NCI-H2171 treated with DMSO at 0.1 percent for 48 hours (cell line): ENCODE data around the gene OBP2A.
"Not testable (repeated sequence)": the region's sequence is repeated elsewhere in the genome, so short reads cannot be mapped to it uniquely, and the experiment has no call there.

Source experiments
- DNase-seq: peaks from one replicate; lab custom pipeline; 2025; lab: John Stamatoyannopoulos, UW

OBP2A gene, protein sequence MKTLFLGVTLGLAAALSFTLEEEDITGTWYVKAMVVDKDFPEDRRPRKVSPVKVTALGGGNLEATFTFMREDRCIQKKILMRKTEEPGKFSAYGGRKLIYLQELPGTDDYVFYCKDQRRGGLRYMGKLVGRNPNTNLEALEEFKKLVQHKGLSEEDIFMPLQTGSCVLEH

DNA sequence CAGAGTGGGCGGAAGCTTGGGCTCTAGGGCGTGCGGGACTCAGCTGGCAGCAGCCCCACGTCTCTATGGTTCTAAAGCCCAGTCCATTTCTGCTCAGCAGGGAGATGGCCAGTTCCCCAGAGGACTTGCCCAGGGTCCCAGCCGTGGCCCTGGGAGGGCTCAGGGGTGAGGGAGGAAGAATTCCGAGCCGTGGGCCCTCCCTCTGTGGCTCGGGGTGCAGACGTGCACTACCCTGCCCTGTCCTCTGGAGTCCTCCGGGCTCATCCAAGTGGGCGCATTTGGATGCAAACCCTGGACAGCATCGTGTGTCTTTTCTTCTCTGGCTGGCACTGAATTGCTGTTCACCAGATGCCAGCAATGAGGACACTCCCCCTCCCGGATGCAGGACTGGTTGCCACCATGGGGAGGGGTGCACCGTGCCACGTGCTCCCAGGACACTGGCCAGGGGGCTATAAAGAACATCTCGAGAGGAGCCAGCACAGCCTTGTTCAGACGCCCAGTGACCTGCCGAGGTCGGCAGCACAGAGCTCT, at the start of gene OBP2A:
Gene OBP2A (plus strand): TSS at position 481 of the 531 bp plus-strand sequence. CDS start 55 bp downstream, outside the sequence.
- DNase-seq = not testable (repeated sequence)

DNA sequence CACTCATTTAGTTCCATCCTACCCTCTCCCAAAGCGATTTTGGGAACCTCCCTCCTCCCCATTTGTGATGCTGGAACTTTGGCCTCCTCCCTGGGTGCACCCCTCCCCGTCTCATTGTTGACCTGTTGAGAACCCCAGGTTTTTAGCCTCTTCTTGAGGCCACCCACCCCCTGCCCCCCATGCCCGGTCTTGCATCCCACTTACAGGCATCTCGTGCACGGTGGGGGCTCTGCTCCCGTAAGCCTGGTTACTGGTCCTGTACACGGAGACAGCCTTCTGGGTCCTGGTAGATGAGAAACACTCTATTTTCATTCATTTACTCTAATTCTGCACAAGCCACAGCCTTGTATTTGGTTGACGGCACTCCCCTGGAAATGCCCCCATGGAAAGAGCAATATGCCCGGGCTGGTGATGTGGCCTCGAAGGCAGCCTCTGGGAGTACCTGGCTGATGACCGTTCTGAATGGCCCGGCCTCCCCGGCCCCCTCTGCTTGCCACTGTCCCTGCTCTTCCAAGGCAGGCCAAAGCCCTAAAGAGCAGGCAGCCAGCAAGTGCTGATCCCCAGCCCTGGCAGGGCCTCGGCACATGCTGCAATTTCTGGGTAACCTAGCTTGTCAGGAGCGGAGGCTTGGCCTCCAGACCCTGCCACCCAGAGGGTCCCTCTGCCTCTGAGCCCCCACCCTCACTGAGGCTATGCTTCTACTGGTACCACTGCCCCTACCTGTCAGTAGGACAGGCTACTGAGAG, 47.4 kb upstream of the OBP2A start:
- DNase-seq = no peak

DNA sequence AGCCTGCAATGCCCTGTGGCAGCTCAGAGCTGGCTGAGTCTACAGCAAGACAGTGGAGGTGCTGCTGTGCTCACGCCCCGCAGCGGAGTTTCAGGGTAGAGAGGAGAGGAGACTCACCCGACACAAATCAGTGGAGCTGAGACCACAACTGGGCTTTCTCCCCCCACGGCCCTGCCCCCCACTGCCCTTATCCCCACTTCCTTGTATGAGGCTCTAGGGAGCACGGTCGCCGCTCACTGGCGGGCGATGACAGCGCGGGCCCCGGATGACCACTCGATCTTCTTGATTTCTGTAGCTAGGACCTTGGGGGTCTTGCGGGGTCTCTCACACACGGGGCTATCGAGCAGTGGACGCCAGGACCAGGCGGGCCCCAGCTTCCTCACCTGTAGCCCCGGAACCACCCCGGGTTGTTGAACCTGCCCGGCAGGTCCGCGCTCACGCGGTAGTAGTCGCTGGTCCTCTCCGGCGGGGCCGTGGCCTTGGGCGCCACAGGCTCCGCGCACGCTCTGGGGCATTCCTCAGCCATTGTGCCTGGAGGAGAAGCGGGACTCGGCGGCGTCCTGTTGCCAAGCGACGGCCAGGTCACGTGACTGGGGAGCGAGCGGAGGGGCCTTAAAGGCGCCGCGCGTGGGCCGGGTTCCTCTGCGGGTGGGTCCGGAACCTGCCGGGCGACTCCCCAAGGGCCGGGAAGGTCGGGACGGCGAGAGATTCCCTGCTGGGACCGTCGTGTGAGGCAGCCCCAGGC, 46.4 kb upstream of the OBP2A start:
- peak; percentile 83 for DNase-seq

DNA sequence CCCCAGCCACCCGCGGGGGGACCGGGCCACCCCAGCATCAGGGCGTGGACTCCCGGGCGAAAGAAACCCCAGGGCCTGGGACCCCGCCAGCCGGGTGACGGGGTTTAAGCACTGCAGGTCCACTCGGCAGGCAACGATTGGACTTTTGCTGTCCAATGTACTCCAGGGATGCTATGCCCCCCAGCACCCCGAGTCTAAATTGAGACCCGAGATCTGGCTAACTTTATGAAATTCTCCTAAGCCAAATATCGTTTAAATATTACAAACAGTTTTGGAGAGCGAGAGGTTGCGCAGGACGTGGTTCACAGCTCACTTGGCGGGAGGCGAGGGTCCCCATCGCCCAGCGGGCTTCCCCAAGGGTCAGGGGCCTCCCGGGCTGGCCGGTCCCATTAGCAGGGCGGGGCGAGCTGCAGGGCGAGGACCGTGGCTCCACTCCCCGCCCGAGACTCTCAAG, 45.8 kb upstream of the OBP2A start:
- peak; percentile 69 for DNase-seq

DNA sequence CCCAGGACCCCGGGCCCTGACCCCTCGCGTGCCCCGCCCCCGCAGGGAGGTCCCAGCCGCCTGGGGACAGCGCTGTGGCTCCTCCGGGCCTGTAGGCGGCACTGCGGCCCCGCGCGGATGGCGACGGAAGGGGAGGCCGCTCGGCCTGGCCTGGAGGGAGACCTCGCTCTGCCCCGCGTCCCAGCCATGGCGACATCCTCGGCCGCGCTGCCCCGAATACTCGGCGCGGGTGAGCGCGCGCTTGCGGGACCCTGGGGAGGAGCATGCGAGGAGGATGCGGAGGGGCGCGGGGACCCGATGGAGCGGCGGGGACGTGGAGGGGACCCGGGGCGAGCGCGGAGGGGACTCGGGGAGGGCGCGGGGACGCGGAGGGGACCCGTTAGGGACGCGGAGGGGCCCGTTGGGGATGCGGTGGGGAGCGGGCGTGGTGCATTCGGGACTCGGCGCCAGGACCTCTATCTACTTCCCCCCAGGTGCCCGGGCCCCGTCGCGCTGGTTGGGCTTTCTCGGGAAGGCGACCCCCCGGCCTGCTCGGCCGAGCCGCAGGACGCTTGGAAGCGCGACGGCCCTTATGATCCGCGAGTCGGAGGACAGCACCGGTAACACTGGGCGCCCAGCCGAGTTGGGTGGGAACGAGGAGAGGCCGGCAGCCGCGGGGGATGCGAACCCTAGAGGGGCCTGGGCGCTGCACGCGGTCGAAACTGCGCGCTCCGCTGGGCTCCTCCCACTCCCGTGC, 45.2 kb upstream of the OBP2A start, which contains the start of gene MRPS2:
Gene MRPS2 (plus strand): TSS at position 158 of the 736 bp plus-strand sequence. CDS start 29 bp downstream, at position 187.
- peak; percentile 81 for DNase-seq

DNA sequence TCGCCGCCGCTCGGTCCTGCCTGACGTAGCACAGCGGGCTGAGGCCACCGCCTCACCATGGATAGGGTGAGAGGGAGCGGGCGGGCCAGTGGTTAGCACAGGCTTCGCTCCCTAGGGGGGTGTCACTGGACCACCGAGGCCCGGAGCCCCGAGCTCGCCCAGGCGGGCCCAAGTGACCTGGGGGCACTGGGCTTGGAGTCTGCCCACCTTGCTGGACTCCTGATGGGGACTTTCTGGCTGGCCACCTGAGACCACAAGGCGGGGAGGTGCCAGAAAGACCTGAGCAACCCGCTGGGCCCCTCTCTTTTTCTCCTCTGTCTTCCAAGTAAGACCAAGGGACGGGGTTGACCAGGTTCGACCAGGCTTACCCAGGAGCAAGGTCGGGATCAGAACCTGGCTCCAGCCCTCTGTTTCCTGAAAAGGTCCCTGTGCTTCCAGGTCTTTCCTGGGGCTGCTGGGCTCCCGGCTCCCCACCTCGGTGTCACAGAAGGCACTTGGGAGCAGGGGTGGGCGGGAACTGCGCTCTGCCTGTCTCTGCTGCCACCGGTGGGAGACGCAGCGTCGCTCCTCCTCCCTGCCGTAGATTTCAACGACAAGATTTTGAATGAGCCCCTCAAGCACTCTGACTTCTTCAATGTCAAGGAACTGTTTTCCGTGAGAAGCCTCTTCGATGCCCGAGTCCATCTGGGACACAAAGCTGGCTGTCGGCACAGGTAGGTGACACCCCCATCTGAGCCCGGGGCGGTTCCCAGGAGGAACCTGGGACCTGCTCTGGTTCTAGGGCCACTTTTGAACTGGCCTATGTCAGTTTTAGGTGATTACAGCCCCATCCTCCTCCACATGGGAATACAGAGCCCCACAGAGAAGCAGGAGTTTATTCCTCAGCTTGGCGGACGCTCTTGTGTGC, 44.4 kb upstream of the OBP2A start:
- DNase-seq = no peak

DNA sequence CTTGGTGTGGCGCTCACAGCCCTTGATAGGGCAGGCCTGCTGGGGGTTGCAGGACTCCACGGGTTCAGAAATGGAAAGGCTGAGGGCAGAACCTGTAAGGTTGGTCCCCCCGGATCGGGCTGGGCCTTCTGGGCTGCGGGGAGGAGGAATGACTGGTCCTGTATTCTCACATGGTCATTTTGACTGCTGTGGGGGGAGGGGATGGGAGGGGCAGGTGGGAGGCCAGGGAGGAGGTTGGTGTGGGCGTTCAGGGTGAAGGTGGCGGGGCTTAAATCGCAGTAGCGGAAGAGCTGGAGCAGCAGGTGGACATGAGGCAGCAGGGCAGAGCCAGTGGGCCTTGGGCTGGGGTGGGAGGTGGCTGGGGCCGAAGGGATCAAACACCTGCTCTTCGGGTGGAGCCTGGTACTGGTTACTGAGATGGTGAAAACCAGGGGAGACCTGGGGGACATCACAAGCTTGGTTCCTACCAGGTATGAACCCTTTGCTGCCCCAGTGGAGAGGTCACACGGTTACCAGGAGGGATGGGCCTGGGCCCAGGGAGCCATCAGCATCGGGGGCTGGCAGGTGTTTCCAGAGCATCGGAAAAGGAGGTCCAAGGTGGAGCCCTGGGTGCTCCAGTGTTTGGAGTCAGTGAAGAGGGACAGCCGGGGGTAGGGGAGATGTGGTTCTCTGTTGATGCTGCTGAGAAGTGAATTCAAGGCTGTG, 43.6 kb upstream of the OBP2A start:
- no peak for DNase-seq

DNA sequence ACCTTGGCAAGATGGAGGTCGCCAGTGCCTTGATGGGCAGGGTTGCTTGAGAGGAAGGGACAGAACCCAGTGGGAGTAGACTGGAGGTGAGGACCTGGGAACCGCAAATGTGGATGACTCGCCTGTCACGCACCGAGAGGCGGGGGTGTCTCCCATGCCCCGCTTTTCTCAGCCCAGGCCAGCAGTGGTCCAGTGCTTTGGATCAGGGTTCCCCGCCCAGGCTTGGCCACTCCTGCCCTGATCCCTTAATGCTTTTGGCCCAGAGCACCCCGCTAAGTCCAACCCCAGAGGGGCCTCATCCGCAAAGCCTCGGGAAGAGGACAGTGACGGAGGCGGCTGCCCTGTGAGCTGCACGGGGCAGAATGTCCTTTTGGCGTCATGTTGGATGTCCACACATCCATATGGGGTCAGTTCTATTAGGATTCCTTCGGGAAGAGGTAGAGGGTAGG, 43.0 kb upstream of the OBP2A start:
- DNase-seq = no peak

DNA sequence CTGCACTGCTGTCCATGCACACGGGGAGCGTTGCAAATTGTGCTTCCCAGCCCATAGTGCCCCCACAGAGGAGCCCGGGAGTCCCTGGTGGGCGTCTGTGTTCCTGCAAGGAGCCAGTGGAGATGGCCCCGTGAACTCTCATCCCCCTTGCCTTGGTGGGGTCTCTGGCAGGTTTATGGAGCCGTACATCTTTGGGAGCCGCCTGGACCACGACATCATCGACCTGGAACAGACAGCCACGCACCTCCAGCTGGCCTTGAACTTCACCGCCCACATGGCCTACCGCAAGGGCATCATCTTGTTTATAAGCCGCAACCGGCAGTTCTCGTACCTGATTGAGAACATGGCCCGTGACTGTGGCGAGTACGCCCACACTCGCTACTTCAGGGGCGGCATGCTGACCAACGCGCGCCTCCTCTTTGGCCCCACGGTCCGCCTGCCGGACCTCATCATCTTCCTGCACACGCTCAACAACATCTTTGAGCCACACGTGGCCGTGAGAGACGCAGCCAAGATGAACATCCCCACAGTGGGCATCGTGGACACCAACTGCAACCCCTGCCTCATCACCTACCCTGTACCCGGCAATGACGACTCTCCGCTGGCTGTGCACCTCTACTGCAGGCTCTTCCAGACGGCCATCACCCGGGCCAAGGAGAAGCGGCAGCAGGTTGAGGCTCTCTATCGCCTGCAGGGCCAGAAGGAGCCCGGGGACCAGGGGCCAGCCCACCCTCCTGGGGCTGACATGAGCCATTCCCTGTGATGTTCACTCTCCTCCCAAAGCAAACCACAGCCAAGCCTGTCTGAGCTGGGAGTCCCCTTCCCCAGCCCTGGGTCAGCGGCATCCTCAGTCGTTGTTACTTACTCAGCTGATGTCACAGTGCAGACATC, 42.3 kb upstream of the OBP2A start:
- DNase-seq = no peak

DNA sequence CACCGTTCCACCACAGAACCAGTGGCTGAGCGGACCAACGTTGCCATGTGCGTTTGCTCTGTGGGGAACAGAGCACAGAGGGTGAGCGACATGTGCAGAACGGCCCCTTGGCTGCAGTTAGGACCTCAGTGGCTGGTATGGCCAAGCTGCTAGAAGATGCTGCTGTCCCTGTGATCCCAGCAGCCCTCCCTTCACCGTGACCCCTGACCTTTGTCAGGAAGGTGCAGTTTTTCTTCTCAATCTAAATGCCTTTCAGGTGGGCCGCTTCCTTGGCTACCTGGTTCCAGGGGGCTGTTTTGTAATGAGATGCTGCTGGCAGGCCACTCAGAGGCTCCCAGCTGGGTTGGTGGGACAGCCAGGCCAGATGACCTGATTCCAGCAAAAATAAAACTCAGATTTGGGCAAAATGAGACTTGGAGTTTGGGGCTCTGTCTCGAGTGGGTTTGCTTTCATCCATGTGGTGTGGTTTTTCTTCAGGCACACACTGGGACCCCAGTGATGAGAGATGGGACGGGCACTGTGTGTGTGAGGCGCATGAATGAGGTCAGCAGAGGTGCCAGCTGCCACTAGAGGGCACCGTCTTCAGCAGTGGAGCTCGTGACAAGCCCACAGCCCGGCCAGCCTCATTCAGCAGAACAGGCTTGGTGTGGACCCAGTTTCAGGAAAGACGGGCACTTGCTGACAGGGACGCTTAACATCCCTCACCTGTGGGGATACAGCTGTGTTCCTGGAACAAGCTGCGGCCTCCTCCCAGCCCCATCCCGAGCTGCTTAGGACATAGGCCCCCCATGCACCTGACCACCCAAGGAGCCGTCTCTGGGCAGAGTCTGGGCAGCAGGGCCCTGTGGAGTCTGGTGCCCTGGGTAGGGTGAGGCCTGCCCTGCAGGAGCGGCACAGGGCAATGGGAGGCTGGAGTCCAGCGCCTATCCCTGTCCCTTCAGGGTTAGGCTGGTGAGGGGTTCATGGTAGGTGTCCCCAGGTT, 41.4 kb upstream of the OBP2A start:
- DNase-seq = peak; percentile 52

DNA sequence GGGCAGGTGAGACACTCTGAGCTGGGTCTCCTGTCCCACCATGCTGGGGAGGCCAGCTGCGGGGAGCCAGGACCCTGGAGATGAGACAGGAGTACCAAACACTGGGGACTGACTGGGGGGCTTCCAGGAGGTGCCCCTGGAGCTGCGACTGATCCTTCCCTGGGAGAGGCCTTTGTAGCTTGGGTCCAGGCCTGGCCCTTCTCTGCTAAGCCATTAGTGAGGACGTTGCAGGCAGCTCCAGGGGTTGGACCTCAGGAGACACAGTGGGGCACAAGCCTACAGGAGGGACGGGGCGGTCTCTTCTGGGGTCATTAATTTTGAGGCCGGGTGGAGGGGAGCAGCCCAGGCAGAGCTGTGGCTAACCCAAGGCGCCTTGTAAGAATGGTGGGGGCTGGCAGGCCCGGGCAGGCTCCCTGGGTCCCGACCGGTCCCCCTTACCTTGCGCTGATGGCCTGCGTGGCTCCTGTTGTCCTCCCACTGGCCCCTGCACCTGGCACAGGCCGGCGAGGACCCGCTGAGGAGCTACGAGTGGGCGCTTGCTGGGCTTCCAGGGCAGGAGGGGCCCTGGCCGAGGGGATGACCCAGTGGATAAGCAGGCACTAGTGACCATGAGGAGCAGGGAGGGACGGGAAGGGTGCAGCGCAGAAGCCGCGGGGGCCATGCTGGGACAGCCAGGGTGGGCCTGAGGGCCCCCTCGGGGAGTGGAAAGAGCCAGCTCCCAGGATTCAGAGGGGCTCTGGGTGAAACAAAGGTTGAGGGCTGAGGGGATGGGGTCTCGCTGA, 40.3 kb upstream of the OBP2A start:
- DNase-seq = no peak

DNA sequence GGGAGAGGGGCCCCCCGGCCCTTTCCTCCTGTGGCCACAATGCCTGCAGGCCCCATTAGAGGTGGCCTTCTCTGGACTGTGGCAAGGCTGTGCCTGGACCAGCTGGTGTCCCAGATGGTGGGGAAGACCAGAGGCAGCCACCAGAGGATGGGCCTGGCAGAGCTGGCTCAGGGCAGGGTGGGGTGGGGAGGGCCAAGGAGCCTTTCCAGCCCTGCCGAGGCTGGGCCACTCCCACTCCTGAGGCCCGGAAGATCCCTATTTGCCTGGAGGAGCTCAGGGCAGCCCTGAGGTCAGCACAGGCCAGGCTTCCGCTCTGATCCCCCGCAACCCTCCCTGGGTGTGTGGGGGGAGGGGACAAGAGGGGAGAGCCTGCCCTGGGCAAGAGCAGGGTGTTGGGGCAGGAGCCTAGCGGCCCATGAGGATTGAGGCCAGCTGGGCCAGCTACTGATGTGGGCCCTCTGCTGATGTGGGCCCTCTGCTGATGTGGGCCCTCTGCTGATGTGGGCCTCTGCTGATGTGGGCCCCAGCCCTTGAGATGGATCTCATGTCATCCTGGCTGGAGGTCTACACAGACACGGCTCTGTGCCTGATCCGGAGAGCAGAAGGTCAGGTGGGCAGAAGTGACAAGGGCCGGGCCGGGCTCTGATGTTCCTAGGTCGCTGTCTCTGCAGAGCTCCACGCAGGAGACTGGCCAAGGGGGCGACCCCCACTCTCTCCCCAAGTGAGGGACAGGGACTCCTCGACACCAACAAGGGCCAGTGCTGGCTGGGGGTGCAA, 39.4 kb upstream of the OBP2A start:
- no peak for DNase-seq

DNA sequence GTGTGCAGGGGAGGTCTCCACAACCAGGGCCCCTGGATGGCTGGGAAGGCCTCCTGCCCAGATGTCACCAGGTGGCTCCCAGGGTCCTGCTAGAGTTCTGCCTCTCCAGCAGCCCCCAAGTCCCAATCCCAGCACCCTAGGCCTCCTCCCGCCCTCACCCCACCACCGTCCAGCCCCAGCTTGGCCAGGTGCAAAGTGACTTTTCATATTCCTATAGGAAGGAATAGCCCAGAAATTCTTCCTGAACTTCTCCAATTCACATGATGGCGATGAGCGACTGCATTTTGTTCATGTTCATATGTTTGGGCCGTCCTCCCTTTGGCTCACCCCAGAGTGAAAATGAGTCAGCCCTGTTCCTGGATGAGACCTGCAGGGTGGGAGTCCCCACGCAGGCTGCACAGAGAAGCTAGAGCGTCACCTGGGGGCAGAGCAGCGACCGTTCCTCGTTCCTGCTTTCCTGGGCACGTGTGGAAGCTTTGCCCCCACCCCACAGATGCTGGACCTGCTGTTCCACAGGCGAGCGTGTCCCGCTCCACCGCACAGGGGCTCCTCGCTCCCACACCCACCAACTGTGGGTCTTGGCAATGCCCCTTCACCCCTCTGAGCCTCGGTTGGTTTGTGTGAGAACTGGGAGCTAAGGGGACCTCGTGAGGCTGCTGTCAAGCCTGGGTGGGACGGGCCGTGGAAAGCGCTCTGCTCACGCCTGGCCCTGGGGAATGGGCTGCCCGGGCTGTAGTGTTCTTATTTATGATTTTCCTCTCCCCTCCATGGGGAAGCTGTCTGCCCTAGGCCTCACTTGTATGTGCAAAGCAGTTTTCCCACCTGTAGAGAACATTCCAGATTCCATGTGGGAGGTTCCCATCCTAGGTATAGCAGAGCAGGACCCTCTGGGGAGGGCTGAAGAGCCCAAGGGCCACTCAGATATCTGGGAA, 38.6 kb upstream of the OBP2A start:
- DNase-seq = no peak

DNA sequence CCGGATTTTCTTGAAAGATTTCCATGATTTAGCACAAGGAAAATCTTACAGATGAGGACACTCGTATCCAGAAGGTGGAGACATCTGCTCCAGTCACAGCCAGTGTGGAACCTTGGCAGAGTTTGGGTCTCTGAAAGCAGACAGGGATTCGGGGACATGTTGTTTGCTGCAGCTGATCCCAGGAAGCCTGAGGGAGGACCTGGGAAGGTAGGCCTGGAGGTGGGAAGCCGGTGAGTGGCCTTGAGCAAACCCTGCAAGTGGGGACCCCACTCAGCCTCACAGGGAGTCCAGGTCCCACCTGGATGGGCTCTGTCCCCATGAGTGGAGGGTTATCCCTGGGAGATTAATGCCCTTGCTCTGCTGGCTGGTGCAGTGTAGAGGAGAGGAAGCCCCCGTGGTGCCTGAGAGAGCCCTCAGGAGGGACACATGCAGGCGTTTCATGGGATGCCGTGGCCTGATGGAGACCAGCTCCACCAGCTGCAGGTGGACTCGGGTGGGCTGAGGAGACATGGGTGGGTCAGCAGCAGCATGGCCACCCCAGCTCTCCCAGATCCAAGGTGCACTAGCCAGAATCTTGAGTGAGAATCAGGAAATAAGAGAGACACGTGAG, 37.6 kb upstream of the OBP2A start:
- no peak for DNase-seq

DNA sequence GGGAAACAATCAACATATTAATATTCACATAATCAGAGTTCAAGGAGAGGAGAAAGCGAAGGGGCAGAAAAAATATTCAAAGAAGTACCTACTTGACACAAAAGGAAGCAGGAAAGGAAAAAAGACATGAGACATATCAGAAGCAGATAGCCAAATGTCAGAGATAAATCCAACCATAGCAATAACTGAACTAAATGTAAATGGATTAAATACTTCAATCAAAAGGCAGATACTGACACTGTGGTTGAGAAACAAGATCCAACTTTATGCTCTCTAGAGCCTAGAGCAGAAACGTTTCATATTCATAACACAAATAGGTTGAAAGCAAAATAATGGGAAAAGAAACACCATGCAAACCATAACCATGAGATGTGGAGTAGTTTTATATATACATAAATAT, 36.5 kb upstream of the OBP2A start:
- DNase-seq = no peak
